Ureter (tissue), 1 donor: ENCODE data around the gene HNRNPUL1. TPM values are rescaled to one million over a fixed set of nuclear protein-coding genes. Genes with fewer than 3 reads are reported as not detected.
"Not testable (repeated sequence)": the region's sequence is repeated elsewhere in the genome, so short reads cannot be mapped to it uniquely, and the experiment has no call there.

Experiments used
- DNase-seq: peaks from one replicate; pipeline ENCODE4 v3.0.0-alpha.2; 2020; ENCODE audit warnings: low spot score
- total RNA-seq: library from RNA; stranded (reverse); gene quantifications from one replicate; pipeline ENCODE4 v1.2.4, GENCODE V29; 2023
- donor health status: DM: yes; HTN: yes; CAD: no.

HNRNPUL1 gene
- total RNA-seq, 1 donor from 2014 or later: 183 TPM

DNA sequence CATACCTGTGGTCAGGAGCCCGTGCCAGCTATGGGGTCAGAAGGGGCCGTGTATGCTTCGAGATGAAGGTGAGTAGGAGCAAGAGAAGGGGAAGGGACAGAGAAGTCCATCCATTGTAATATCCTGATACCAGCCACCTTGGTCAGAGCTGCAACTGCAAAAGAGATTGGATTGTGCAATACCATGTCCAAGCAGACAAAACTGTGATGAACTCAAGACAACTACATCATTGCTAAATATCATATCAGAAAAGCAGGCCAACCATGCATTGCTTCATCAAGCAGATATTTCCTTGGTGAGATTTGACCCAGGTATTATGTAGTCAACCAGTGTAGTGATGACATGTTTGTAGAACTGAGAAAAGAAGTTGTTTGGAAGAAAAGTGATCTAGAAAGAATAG, 12.1 kb downstream of the HNRNPUL1 start:
- DNase-seq: no peak

DNA sequence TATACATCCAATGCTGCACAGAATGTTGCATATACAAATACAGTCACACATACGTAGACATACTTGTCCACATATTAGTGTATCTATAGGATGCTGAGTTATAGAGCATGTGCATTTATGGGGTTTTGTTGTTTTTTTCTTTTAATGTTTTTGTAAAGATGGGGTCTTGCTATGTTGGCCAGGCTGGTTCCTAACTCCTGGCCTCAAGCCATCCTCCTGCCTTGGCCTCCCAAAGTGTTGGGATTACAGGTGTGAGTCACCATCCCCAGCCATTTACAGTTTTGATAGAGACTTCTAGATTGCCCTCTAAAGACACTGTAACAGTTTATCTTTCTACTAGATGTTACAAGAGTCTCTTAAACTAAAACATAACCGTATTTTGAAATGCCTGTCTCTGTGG, 14.3 kb downstream of the HNRNPUL1 start:
- no peak for DNase-seq

DNA sequence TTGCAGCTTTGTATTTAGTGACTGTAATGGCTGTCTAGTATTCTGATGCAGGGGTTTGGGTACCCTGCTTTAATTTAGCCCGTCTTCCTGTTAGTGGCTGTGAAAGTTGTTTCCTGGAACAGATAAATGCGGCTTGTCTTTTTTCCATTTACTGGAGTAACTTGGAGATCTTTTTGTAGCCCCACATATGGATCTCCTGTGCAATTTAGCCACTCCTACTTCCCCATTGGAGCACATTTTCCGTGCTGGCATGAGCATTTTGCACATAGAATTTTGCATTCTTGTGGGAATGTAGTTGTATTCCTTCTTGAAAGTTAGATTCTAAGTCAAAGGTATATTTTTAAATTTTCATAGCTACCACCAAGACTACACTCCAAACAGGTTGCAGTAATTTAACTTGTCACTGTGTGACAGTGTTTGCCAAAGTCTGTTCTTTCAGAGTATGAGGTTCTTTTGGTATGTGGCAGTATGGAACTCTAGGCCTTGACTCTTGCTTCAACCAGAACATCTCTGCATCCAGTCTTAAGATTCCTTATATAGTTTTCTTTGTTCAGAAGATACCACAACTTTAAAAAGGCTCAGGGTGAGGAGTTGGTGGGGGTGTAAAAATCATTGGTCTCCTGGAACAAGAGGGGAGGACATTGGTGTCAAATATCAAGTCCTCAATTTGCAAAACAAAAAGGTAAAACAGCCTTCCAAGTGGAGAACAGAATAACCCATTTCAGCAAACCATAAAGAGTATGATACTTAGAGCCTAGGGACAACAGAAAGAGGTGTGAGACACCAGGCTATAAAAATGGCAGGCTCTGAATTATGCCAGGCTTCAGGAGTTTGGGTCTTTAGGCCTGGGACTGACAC, 24.7 kb downstream of the HNRNPUL1 start:
- no peak for DNase-seq

GRCh38 chr19:41289814-41290213, 25.6 kb downstream of the HNRNPUL1 start:
- not testable (repeated sequence) for DNase-seq

GRCh38 chr19:41294393-41294792, 30.2 kb downstream of the HNRNPUL1 start:
- DNase-seq: no peak

DNA sequence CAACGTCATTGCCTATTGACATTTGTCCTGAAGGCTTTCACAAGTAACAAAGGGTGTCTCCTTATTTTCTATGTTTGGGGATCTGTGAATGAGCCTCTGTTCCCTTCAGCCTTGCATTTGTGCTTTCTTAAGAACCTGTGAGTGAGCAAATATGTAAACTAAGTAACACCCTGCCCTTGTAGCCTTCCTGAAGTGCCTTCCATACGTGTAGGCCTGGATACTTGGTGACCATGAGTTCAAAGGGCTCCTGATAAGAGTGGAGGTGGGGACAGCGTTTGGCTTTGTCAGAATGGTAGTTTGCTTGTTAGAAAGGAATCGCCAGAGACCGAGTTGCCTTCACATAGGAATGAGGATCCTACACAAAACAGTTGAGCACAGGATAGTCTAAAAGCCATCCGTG, 31.3 kb downstream of the HNRNPUL1 start:
- DNase-seq: no peak

DNA sequence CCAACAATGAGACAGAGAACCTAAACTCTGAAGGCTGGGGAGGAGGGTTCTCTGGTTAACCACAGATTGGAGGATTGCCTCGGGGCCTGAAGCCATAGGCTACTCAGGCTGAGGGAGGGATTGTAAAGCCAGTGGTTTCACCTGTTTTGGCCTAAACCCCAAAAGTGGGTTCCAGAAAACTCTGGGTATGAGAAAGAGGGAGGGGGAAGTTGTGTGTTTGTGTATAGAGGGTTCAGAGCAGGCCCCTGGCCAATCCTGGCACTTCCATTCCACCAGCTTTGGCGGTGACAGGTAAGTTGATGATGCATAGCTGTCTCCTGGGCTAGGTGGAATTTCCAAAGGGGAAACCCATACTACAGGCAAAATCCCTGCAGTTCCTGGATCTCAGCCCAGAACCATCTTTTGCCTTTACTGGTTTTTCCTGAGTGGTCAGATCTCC, 32.3 kb downstream of the HNRNPUL1 start:
- DNase-seq: no peak

- DNase-seq: no peak
Measured at GRCh38 chr19:41297628-41298347, 33.6 kb downstream of the HNRNPUL1 start.

- DNase-seq: no peak
Measured at GRCh38 chr19:41298348-41298964, 34.3 kb downstream of the HNRNPUL1 start.

DNA sequence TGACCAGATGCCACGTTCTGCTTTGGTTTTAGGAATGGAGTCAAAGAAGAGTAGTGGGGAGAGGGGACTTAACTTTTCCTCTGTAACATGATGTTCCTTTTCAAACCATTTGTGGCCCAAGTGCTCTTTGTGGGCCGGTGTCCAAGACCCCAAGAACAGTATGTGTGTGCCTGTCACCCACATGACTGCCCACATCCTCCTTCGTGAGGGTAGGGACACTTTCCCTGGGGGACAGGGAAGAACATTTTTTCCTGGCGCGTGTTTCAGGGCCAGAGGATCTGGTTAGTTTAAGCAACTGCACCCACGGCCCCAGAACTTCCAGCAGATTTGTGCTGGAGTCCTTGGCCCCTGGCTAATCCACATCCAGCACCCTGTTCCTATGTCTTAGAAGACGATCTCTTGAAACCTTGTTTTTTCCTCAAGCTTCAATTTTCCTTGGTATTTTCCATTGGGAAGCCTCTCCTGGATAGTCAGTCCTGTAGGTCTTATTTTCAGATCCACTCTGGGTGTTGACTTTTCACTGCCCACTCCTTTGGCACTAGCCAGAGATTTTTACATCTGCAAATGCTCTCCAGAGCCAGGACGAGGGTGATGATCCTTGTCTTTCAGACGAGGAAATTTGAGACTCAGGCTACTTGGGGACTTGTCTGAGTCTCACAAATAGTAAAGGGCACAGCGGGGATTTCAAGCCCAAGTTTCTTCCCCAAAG, 35.0 kb downstream of the HNRNPUL1 start:
- no peak for DNase-seq

GRCh38 chr19:41299755-41300089, 35.5 kb downstream of the HNRNPUL1 start:
- DNase-seq: no peak

- DNase-seq: no peak
Measured at GRCh38 chr19:41300555-41300954, 36.4 kb downstream of the HNRNPUL1 start.

- no peak for DNase-seq
Measured at GRCh38 chr19:41302624-41303351, 38.6 kb downstream of the HNRNPUL1 start.

DNA sequence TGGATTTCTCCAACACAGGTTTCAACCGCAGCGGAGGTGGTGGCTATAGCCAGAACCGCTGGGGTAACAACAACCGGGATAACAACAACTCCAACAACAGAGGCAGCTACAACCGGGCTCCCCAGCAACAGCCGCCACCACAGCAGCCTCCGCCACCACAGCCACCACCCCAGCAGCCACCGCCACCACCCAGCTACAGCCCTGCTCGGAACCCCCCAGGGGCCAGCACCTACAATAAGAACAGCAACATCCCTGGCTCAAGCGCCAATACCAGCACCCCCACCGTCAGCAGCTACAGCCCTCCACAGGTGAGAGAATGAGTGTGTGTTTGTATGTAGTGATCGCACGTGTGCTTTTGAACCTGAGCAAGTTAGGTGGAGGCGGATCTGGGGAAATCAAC, 39.8 kb downstream of the HNRNPUL1 start:
- DNase-seq: no peak

GRCh38 chr19:41304706-41305483, 40.7 kb downstream of the HNRNPUL1 start:
- DNase-seq: no peak

DNA sequence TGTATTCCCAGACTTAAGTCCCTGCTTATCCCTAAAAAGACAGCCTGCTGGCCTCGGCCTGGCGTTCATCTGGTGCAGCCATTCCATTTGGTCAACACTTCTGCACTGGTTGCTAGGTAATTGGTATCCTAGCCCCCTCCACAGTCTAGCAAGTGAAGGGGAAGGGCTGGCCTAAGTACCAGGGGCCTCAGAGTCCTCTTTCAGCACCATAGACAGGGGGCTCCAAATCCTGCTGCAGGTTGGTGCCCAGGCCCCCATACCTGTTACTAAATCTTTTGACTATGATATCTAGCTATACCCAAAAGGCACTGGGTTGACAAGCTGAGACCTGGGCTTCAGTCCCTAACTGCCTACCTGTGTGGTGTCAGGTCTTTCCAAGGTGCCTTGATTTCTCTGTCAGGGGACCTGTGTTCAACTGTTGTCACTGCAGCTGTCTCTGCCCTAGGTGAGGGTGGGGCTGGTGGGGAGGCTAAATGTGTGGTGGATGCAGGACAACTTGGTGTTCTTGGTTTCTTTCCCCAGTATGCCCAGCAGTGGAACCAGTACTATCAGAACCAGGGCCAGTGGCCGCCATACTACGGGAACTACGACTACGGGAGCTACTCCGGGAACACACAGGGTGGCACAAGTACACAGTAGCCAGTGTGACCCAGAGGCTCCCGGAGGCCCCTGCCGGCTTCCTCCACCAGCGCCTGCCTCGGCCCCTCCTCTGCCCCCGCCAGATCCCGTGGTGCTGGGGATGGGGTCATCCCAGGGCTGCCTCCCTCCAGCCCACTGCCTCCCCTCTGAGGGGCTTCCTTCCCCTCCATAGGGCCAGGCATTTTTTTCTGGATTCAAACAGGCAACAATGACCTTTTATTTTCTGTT, 42.0 kb downstream of the HNRNPUL1 start:
- no peak for DNase-seq

DNA sequence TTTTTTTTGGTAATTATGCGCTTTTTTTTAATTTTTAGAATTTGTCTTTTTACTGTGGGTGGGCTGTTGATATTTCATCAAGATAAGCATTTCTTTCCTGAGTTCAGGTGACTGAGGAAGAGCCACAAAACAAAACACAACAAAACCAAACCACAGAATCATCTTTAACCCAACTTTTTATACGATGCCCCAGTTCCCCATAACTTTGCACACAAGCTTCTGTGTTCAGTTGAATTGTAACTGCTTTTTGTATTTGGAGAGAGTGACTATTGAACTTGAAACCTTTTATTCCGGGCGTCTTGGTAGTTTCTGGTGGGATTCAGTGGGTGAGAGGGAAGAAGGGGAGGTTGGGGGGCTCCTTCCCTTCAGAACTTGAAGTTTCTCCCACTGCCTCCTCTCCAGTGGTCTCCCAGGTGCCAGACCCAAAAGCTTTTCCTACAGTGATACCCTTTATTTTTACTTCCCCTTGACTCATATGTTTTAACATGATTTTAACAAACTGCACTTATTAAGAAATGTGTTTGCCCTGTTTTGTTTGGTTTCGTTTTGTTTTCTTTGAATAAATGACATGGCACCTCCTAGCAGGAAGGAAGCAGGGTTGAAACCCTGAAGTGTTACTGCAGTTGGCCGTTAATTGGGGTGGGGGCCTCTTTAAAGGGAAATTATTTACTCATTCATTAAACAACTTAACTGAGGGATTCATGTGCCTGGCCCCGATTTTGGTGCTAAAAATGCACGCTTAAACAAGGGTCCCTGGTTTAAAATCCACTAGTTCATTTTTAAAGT, 43.1 kb downstream of the HNRNPUL1 start:
- no peak for DNase-seq

DNA sequence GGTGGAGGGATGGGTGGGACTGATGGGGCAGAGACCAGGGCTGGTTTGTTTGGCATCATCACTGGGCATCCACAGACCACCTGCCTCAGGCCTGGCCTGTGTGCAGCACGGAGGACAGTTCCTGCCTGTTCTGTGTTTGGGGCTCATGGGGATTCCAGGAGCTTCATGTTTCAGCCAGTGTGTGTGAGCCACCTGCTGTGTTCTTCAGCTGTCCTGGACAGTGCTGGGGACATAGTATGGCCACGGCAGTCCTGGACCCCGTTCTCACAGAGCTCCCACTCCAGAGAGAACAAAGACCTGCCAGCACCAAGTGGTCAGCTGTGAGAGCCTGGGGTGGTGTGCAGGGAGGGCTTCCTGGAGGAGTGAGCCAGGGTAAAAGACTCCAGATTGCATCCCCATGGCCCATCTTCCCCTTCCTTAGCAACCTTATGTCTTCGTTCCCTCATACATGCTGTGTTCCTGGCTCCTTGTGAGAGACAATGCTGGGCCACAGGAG, 43.8 kb downstream of the HNRNPUL1 start:
- DNase-seq: no peak
